HG03060 (cell line): ENCODE results near the gene NCK2.
A peak's percentile ranks its signal among the peaks of the same experiment; 100 is the strongest.

ENCODE experiments used
- ATAC-seq: cut with Tn5 transposase; IDR thresholded peaks from one replicate; pipeline ENCODE4 v1.9.1; 2021; ENCODE audit warnings: low read depth, moderate number of reproducible peaks; ENCODE audit not compliant: unreplicated experiment

Gene NCK2

DNA sequence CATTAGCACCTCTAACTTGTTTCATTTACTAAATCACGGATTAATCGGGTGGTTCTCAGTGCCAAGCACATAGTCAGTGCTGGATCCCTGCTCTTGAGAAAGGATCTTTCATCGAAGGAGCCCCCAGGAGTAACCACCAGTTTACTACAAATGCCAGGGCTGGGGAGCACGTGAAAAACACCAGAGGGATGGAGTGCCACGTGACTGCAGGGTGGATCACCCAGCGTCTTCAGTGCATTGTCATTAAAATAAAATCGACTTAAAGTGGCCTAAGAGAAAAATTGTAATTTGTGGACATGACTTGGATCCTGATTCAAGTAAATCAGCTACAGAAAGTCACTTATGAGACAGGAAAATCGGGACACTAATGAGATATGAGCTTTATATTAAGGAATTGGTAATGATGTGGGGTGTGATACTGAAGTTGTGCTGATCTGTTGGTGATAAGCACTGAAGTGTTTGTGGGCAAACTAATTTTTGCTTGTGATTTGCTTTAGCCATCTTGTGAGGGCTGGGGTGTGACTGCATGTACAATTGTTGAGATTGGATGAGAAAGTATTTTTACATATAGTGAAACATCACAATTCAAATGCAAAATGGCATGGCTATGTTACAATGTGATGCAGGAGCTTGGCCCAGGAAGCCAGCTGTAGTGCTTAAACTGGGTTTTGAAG, 63.8 kb downstream of the NCK2 start:
- ATAC-seq: no peak

DNA sequence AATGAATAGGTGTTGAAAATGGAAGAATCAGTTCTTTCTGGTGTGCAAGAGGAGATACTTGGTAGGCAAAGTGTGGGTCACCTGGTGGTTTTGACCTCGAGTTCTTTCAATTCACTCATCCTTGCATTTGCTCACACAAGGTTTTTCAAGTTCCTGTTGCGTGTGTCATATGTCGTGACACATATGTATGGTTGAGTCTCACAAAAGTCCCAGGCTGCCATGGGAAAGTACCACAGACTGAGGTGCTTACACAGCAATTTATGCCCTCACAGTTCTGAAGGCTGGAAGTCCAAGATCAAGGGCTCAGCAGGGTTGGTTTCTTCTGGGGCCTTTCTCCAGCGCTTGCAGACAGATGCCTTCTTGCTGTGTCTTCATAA, 64.4 kb downstream of the NCK2 start:
- ATAC-seq: no peak

DNA sequence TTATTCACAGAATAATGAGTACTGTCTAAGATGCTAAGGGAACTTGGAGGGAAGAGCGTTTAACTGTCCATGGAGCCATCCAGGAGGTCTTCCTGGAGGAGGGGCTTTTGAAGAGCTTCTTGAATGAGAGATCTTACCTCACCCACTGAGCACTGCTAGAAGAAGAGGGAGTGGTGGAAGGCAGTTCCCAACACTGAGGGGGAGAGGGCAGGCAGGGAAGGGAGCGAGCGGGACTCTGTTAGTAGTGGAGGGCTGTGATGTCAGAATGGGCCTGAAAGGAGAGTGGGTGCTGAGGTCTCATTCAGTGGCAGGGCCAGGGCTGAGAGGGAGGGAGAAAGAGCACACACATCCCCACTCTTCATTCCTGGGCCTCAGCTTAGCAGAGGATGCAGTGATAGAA, 65.0 kb downstream of the NCK2 start:
- ATAC-seq: no peak

DNA sequence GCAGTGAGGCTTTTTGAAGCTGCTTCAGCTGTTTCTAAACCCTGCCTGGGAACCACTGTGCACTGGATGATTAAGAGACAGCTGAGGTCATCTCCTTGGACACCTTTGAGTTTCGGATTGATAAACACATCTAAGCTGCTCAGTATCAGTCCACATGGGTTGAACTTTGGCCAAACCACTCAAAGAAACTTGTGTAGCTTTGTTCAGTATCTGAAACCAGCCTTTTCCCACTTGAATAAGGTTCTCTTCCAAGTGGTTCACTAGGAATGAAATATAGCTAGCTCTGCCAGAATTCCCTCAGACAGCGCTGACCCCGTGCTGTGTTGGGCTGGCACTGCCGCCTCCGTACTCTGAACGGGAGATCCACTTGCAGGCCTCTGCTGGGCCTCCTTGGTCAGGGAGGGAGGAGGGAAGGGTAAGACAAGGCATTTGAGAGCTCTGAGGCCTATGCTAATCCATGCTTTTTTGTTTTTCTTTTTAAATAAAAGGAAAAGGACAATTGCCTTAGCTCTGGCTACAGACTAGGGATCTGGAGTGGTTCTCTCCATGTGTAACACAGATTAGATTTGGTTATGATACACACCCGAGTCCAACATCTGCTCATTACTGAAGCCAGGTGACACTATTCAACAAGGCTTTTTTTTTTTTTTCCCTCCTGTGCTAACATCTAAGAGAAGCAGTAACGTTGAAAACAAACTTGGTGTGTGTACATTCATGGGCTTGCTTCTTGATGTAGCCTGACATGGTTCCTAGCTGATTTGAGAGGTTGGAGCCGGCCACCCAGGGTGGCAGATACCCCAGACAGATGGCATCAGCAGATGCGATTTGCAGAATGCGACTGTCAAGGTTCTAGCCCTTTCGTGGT, 67.7 kb downstream of the NCK2 start:
- ATAC-seq: peak; percentile 97

DNA sequence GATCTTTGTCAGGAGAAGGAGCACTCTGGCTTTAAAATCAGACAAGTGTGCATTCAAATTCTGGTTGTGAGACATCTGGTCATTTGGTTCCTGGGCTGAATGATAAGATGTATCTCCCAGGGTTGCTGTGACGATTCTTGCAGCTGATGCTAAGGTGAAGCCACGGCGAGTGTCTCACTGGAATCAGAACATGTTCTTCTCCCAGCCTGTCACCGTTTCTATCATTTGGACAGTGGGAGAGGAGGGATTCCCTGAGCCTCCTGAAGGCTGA, 68.3 kb downstream of the NCK2 start:
- ATAC-seq: no peak

DNA sequence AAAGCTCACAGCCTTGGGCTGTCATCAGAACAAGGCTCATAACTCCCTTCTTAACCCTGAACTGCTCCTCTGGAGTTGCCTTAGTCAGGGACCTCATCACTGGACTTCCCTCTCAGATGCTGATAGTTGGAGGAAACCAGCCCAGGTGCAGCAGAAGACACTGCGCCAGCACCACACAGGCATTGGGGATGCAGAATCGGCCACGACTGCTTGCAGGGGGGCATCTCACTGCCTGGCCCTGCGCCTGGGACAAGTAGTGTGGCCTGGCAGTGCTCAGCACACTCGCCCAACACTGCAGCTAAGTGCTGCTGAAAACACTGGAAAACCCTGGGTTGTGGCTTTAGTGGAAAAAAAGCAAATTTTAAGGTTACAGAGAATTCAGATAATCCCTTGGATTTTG, 68.7 kb downstream of the NCK2 start:
- no peak for ATAC-seq

DNA sequence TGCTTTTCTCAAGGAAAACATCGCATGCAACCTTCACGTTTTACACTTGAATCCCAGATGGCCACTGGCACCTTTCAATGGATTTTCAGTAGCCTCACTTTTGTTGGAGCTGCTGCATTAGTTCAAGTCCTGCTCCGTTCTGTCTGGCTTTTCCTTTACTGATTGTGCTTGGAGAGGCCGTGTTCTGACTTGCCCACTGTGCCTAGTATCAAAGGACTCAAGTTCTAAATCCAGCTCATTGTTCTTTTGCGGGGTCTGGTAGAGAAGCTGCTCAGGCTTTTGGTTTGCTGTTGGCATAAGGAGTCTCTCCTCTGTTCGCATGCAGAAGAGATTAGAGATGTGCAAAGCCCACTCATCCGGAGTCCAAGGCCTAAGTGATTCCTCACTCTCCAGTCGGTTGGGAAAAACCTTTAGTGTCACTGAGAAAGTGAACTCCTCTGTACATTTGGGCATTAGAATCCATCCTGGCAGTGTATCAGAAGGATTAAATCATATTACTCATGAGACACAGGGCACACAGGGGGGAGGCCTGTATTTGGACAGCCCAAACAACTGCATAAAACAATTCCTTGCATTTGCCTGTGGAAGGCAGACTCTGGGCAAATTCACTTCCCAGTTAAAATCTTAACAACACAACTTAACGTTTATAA, 69.7 kb downstream of the NCK2 start:
- no peak for ATAC-seq

DNA sequence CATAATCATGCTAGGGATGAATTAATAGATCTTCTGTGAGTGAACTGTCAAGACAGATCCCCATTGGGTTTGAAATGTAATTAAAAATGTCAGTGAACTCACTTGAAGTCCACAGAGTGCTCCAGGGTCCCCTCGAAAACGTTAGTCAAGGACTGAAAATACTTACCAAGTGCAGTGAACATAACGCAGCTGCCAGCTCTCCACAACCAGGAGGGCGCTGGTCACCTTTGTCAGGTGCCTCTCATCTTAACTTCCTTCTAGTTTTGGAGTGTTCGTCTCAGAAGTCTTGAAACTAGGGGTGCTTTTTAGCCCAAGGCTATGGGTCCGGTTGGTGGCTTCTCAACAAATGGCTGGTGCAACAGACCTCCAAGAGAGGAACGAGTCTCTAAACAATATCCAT, 70.7 kb downstream of the NCK2 start:
- no peak for ATAC-seq

DNA sequence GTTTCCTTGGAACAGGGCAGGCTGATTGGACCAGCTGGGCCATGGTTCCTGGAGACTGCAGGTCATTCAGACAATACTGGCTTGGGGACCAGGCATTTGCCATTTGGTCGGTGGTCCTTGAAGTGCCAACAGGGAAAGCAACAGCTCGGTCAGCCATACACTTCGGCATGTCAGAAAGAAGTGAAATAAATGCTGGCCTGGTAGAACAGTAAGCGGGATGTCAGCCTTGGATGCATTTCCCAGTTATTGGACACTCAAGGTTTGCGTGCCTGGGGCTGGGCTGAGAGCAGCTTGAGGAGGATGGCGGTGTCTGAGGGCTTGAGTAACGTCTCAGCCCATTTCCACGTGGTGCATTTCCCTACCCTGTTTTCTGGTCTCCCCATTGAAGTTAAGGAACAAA, 75.4 kb downstream of the NCK2 start:
- ATAC-seq: no peak

DNA sequence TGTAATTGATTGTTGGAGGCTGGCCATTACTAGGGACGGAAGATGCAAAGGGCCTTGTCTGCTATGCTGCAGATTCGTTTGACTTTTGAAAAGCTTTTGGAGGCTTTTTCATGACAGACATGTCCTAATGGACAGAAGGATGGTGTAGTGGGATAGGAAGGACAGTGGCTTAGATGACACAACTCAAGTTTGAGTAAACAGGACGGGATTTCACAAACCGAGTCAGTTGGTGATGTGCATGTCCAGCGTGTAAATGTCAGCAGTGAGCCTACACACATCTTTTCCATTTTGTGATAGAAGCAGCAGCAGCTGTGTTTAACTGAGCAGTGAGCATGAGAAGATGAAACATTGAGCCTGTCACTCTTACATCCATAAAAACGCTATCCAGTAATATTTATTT, 76.0 kb downstream of the NCK2 start:
- ATAC-seq: no peak

DNA sequence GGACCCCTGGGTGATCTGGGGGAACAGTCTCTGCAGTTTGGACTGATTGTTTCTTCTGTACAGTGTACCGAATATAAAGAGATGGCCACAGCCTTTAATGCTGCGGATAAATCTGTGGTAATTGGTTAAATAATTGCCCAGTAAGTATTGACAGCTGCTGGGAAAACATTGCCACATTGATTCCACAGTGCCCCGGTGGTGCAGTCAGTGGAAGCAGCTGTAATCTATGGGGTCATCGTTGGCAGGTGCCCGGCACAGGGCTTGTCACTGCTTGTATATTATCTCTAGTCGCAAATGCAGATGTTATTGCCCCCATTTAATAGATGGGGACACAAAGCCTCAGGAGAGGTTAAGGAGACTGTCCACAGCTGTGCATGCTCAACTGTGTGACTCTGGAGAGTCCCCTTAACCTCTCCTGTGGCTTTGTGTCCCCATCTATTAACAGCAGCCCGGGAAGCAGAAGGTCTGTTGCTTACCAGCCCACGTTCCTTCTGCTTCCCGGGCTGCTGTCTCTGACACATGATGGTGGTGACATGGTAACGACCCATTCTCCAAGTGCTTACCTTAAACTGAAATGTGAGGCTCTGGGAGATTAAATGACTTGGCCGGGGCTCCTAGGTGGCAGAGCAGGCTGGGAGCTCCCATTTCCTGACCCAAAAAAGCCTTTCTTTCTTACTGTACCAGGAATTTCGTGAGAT, 76.9 kb downstream of the NCK2 start:
- ATAC-seq: no peak

DNA sequence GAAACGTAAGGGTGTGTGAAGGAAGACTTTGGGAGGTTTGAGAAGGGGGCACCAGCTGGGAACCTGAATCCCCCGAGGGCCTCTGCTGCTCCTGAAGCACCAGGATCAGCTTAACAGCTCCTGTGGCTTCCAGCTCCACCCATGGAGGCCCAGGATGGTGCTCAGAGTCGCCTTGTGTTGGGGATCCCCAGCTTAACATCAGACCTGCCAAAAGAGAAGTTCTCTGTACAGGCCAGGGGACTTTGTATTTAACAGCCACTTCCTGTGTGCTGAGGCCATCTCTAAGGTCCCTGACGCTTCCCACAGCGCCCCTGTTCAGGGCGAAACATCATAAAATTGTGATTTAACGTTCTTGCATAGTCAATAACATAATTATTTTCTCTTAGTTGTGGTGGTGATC, 77.5 kb downstream of the NCK2 start:
- ATAC-seq: no peak

DNA sequence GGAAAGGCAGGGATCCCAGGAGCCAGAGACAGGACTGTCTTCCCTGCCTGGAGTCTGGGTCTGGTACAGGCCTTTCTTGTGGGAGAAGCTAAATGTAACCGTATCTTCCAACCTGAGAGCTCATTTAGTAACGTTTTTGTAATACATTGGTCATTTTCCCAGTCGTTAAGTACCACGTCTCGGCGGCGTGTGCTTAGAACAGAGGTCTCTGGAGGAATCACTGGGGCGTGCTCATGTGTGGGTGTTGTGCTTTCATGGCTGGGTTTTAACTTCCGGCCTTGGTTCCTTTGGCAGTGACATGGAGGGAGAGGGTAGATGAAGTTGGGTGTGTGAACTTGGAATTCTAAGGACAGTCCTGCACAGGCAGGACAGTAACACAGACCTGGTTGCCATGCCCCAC, 79.7 kb downstream of the NCK2 start:
- ATAC-seq: no peak

DNA sequence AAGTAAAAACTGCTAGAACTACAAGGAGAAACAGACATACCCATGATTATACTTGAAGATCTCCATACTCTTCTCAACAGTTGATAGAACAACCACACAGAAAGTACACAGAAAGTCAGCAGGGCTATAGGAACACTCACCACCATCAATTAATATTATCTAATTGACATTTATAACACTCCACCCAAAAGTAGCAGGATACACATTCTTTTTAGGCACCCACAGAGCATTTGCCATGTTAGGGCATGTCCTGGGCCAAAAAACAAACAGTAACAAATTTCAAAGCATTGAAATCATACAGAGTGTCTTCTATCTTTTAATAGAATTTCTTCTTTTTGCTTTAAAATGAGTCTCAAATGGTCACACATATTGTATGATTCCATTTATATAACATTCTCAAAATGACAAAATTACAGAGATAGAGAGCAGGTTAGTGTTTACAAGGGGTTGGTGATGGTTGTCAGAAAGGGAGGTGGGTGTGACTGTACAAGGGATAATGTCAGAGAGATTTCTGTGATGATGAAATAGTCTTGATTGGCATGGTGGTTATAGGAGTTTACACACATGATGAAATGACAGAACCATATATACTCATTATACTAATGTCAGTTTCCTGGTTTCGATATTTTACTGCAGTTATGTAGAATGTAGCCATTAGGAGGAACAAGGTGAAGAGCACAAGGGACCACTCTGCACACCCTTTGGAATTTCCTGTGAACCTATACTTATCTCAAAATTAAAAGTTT, 82.8 kb downstream of the NCK2 start:
- ATAC-seq: no peak

DNA sequence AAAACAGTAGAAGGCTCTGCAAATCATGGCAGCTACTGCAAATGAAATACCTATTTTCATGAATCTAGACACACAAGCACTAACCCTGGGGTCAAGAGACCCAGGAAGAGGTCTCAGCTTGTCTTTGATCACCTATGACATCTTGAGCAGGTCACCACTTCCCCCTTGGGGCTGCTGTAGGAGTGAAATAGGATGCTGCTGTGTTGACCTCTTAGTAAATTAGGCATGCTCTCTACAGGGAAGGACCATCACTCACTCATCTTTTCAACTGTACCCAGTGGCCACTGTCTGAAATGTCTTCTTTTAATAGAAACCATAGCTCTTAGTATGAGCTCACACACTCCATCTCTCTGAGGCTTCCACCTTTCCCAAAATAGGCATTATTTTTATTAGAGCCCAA, 83.8 kb downstream of the NCK2 start:
- ATAC-seq: no peak

DNA sequence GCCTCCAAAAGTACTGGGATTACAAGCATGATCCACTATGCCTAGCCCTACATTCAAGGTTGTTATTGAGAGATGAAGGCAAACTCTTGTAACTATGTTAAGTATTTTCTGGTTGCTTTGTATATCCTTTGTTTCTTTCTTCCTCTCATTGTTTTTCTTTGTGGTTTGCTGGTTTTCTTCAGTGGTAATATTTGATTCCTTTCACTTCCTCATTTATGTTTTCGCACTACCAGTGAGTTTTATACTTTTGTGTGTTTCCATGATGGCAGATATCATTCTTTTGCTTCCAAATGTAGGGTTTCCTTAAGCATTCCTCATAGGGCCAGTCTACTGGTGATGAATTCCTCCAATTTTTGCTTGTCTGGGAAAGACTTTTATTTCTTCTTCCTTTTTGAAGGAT, 90.2 kb downstream of the NCK2 start:
- peak; percentile 80 for ATAC-seq

DNA sequence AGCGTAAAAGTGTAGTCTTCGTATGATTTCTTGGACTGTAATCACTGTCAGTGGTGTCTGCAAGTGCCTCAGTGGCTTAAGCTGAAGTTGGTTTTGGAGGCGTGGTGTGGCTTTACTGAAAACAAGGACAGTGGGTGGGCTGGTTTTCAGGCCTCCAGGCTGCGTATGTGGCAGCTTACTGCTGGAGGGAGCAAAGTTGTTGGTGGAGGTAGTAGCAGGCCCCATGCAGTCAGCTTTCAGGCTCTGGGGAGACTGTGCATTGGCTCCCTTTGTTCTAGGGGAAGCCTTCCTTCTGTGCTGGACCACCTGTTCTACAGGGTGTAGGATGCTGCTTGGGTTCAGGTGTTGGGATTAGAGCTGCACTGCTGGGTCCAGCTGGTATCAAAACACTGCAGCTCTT, 91.6 kb downstream of the NCK2 start:
- ATAC-seq: no peak

DNA sequence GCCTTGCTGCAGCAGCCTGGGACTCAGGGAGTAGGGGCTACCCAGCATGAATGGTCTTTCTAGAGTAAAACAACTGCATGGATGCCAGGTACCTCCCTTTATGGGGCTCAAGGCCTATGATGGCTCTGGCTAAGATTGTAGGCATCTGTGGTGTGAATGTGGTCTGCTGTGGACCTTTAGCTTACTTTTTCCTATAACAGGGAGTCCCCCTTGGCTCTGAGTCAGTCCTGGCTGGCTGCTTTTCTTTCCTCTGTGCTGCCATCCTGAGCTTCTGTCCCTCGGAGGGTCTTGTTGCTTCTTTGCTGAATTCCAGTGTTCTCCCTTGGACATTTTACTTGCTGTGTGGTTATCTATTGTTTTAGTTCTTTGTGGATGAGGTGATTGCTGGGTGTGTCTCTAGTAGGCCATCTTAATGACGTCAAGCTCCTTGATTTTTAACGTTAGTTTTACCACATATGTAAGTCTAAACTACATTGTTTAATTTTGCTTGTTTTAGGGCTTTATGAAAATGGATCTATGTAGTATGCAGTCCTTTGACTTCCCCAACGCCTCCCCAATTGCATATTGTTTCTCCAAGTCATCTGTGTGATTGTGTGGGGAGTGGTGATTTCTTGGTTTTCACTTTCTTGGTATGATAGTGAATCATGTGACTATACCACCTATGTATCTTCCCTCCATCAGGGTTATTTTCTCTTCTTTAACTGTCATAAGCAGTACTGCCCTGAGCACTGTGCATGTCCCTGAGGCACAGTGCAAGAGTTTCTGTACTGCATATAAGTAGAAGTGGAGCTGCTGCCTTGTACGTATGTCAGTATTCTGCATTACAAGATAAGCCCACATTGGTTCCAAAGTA, 92.4 kb downstream of the NCK2 start:
- no peak for ATAC-seq

DNA sequence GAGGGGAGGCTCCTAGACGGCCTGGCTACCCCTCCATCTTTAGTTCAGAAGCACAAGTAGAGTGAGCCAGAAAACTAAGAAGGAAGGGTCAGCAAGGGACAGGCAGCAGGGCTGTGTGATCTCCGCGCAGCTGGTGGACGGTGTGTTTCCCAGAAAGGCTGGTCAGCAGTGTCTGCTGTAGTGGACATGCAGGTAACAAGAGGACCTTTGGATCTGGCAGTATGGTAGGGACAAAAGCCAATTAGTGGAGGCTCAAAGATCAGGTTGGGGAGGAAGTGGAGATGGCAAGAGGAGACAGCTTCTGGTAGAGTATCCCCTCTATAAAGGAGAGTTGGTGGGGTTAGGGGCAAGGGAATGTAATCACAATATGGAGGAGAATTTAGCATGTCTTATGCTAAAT, 95.1 kb downstream of the NCK2 start:
- no peak for ATAC-seq

DNA sequence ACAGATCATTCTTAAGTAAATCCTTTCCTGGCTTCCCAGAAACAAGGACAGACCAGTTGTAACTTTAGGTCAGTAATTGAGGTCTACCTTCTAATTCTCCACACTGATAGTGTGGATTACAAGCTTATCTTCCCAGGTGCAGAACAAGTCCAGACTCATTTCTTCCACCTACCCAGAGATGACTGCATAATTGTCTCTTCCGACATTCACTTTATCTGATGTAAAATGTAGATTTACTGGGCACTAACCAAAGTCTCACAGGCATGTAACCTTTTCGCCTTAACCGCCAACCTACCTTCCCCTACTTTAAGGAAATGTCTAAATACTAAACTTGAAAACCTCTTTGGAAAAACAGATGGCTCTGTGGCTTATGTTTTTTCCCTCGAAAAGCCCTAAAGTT, 96.2 kb downstream of the NCK2 start:
- no peak for ATAC-seq
